GM19025 (cell line): ENCODE data around the gene PLPPR1.

Source experiments
- ATAC-seq: cut with Tn5 transposase; IDR thresholded peaks from one replicate; pipeline ENCODE4 v1.9.1; 2021; ENCODE audit warnings: mild to moderate bottlenecking, low read depth, moderate library complexity; ENCODE audit not compliant: unreplicated experiment

PLPPR1 gene

DNA sequence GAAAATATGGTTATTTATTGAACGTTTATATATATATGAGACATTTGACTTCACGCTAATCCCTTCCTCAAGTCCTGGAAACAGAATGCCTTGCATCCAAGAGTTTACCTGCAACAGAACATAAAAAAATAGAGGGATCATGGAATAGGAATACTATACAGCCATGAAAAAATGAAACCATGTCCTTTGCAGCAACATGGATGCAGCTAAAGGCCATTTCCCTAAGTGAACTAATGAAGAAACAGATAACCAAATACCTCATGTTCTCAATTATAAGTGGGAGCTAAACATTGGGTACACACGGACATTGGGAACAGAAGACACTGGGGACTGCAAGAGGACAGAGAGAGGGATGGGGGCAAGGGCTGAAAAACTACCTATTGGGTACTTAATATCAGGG lies 343.3 kb downstream of the PLPPR1 start:
- ATAC-seq = no peak

DNA sequence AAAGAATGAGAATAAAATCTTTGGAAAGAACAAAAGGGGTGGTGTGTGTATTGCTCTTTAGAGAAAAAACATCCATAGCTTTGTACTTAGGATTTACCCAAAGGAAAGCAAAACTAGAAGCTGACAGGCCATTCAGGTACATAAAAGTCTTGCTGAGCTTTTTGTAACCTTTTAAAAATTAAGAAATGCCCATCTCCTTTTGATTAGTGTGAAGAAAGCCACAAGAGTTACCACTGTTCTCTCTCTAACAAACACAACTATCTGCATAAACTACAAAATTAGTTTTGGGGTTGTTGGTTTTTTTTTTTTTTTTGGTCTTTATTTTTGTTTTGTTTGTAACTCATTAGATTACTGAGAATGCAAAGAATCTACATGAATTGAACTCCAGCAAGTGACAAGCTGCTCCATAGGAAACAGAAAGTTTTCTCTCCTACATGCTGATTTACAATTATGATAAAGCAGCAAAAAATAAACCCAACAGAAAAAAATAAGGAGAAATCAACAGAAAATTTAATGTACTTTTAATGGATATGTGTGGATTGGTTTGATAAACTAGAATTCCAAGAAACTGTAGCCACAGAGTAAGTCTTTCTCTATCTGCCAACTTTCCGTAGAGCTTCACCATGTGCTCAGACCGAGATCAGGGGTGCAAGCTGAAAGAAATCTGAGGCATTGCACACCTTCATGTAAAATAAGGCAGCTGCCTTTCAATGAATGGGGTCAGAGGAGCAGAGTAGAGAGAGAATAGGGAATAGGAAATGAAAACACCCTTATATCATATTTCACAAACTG lies 344.0 kb downstream of the PLPPR1 start:
- ATAC-seq = no peak
